Chondrocyte (in vitro differentiated cells): ENCODE measurements around the gene FGF18. TPM values are rescaled to one million over a fixed set of nuclear protein-coding genes. Genes with fewer than 3 reads are reported as not detected.

Source experiments
- DNase-seq: peaks from one replicate; pipeline ENCODE4 v3.0.0; 2021; ENCODE audit warnings: mixed read lengths, low spot score
- H3K27ac Mint-ChIP-seq: one replicate; pipeline ENCODE4 v1.8.0; 2021; ENCODE audit warnings: mild to moderate bottlenecking, moderate library complexity, mixed read lengths; ENCODE audit not compliant: unreplicated experiment
- H3K27me3 Mint-ChIP-seq: 2 replicates; pipeline ENCODE4 v1.8.0; 2021; ENCODE audit warnings: low read depth, mixed read lengths
- H3K36me3 Mint-ChIP-seq: 2 replicates; pipeline ENCODE4 v1.8.0; 2021; ENCODE audit warnings: low read depth, mixed read lengths
- H3K4me1 Mint-ChIP-seq: 2 replicates; pipeline ENCODE4 v1.8.0; 2021; ENCODE audit warnings: low read depth, mild to moderate bottlenecking, mixed read lengths
- H3K4me3 Mint-ChIP-seq: one replicate; pipeline ENCODE4 v1.8.0; 2021; ENCODE audit warnings: mild to moderate bottlenecking, moderate library complexity, mixed read lengths; ENCODE audit not compliant: unreplicated experiment
- H3K9me3 Mint-ChIP-seq: 2 replicates; pipeline ENCODE4 v1.8.0; 2021; ENCODE audit warnings: low read depth, mixed read lengths
- CTCF ChIP-seq: fragments of 200-600 bp; sonication (generic); IDR thresholded peaks from 2 replicates; pipeline ENCODE4 v1.5.0; 2021; ENCODE audit warnings: antibody characterized with exemption, mild to moderate bottlenecking, moderate library complexity
- total RNA-seq: library from RNA; stranded (reverse); gene quantifications from 3 replicates; pipeline ENCODE4 v1.2.1, GENCODE V29; 2021

FGF18 gene
- total RNA-seq, 1 donor from 2014 or later, result 2.1 TPM

GRCh38 chr5:171419688-171420430 is 412 bp downstream of the FGF18 start:
- Mint-ChIP-seq H3K36me3 (no peaks in the 10 kb centered on the region), H3K4me1 (peaks cover 38% of the 10 kb centered on the region), H3K27me3 (no peaks in the 10 kb centered on the region), H3K9me3 (no peaks in the 10 kb centered on the region), H3K4me3 (peak overlapping the region; percentile 61), H3K27ac (no peak overlapping the region)
- DNase-seq, result no peak
- no peak for TF ChIP-seq CTCF

GRCh38 chr5:171420431-171421241 is 1.2 kb downstream of the FGF18 start:
- TF ChIP-seq CTCF, result peak; percentile 6
- Mint-ChIP-seq H3K4me1 (peaks cover 34% of the 10 kb centered on the region), H3K27me3 (no peaks in the 10 kb centered on the region), H3K4me3 (peak overlapping the region; percentile 61), H3K9me3 (no peaks in the 10 kb centered on the region), H3K36me3 (no peaks in the 10 kb centered on the region), H3K27ac (no peak overlapping the region)
- no peak for DNase-seq

GRCh38 chr5:171421331-171422262 is 2.1 kb downstream of the FGF18 start:
- Mint-ChIP-seq H3K36me3 (no peaks in the 10 kb centered on the region), H3K27ac (no peak overlapping the region), H3K4me1 (peaks cover 34% of the 10 kb centered on the region), H3K4me3 (peak overlapping the region; percentile 51), H3K9me3 (no peaks in the 10 kb centered on the region), H3K27me3 (no peaks in the 10 kb centered on the region)
- no peak for TF ChIP-seq CTCF
- no peak for DNase-seq

GRCh38 chr5:171422495-171422894 is 3.0 kb downstream of the FGF18 start:
- Mint-ChIP-seq H3K4me1 (peaks cover 30% of the 10 kb centered on the region), H3K9me3 (no peaks in the 10 kb centered on the region), H3K27ac (no peak overlapping the region), H3K27me3 (no peaks in the 10 kb centered on the region), H3K4me3 (no peak overlapping the region), H3K36me3 (no peaks in the 10 kb centered on the region)
- no peak for DNase-seq
- TF ChIP-seq CTCF, result no peak
